Hippocampal formation (tissue), 2 donors: ENCODE measurements around the gene RPL37.
"Not testable (repeated sequence)": the region's sequence is repeated elsewhere in the genome, so short reads cannot be mapped to it uniquely, and the experiment has no call there.

Experiments used
- DNase-seq, 2 donors: peaks; one replicate each; lab custom pipeline; 2025; lab: John Stamatoyannopoulos, UW

The RPL37 gene

GRCh38 chr5:40834849-40835787 is at the start of gene RPL37:
RPL37 (minus strand) TSS chr5:40835222; CDS start chr5:40835185, 37 bp downstream.
- DNase-seq, result peak; percentile 94 to 97

- not testable (repeated sequence) for DNase-seq
These were observed 48.0 kb upstream of the RPL37 start for GRCh38 chr5:40883051-40883450.

DNA sequence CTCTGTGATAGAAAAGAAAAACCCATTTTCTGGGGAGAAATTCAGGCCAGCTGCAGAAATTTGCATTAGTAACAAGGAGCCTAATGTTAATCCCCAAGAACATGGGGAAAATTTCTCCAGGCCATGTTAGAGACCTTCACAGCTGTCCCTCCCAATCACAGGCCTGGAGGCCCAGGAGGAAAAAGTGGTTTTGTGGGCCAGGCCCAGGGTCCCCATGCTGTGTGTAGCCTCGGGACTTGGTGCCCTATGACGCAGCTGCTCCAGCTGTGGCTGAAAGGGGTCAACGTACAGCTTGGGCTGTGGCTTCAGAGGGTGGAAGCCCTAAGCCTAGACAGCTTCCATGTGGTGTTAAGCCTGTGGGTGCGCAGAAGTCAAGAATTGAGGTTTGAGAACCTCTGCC is 47.3 kb upstream of the RPL37 start:
- no peak for DNase-seq

- DNase-seq, result peak in 1 of 2 donors; percentile 68
These were observed 44.3 kb upstream of the RPL37 start for GRCh38 chr5:40879163-40879942.

GRCh38 chr5:40877371-40877988 is 42.5 kb upstream of the RPL37 start:
- DNase-seq, result no peak

DNA sequence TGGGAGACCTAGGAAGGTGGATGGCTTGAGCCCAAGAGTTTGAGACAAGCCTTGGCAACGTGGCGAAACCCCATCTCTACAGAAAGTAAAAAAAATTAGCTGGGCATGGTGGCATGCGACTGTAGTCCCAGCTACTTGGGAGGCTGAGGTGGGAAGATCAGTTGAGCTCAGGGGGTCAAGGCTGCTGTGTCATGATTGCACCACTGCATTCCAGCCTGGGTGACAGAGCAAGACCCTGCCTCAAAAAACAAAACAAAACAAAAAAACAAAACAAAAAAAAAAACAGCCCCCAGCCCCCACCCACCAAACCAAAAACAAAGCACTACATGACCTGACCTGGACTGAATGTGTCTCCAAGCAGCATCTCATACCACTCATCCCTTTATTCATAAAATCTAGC is 40.9 kb upstream of the RPL37 start:
- no peak for DNase-seq

GRCh38 chr5:40873286-40873880 is 38.4 kb upstream of the RPL37 start:
- DNase-seq, result no peak

DNA sequence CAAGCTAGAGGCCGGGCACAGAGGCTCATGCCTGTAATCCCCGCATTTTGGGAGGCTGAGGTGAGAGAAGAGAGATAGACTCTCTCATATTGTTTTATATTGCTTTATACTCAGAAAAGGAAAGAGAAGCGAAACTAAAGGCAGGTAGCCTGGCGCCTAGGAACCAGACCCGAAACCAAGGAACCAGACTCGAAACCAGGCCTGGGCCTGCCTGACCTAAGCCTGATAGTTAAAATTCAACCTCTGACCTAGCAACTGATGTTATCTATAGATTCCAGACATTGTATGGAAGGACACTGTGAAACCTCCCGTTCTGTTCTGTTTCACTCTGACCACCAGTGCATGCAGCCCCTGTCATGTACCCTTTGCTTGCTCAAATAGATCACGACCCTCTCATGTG is 37.2 kb upstream of the RPL37 start:
- DNase-seq, result not testable (repeated sequence)

DNA sequence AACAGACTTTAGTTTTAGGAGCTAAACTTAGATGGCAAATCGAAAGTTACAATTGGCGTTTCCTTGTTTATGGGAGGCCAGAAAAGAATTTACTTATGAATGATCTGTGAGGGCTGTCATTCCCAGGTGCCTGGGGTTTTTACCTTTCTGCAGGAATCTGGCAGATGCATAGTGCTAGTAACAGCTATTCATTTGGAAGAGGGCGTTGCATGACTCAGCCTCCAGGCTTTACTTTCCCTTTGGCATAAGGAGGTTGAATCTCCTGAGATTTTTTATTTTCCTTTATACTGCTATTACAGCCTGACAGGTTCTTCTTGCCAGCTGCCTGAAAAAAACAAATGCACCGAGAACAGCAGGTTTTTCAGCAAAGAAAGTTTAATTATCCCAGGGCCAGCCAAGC is 36.2 kb upstream of the RPL37 start:
- no peak for DNase-seq

DNA sequence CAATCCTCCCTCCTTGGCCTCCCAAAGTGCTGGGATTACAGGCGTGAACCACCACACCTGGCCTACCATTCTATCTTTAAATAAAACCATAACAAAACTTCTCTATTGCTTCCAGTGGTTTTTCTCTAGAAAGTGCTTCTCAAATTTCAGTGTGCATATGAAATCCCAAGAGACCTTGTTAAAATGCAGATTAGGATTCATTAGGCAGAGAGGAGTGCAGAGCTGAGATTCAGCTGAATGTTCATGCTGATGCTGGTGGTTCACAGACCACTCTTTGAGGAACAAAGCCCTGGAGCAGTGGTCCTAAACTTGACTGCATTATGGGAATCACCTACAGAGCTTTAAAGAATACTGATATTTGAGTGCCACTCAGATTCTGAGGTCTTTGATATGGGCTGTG is 34.4 kb upstream of the RPL37 start:
- no peak for DNase-seq

GRCh38 chr5:40866844-40867243 is 31.8 kb upstream of the RPL37 start:
- no peak for DNase-seq

DNA sequence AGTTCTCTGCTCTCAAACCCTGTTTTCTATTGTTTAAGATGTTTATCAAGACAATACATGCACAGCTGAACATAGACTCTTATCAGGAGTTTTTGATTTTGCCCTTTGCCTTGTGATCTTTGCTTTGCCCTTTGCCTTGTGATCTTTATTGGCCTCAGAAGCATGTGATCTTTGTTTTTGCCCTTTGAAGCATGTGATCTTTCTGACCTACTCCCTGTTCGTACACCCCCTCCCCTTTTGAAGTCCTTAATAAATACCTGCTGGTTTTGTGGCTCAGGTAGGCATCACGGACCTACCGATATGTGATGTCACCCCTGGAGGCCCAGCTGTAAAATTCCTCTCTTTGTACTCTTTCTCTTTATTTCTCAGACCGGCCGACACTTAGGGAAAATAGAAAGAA is 30.0 kb upstream of the RPL37 start:
- DNase-seq, result not testable (repeated sequence)

GRCh38 chr5:40860711-40861110 is 25.7 kb upstream of the RPL37 start:
- DNase-seq, result no peak

DNA sequence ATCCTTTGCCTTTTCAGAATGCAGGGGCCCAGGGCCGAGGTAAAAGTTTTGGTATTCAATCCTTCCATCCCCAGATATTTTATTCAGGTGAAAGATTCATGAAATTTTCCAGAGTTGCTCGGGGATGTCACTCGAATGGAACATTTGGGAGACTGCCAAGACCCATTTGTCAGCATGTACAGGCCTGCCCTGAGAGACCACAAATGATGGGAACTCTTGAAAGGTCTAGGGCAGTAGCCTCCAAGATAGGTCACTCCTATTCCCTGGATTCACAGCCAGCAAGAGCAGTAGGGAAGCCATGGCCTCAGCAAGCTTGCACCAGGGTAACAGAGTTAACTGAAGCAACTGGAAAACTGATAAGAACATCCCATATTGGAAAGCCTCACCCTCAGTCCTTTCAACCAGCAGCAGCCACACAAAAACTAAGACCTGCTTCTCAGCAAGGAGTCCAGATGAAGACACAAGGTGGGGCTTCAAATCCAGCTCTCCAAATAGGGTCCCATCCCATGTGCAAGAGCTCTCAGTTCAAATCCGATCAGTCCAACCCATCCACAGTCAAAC is 18.7 kb upstream of the RPL37 start:
- DNase-seq, result no peak

- DNase-seq, result no peak
These were observed 12.5 kb upstream of the RPL37 start for GRCh38 chr5:40847525-40847924.

GRCh38 chr5:40846371-40846770 is 11.3 kb upstream of the RPL37 start:
- no peak for DNase-seq

DNA sequence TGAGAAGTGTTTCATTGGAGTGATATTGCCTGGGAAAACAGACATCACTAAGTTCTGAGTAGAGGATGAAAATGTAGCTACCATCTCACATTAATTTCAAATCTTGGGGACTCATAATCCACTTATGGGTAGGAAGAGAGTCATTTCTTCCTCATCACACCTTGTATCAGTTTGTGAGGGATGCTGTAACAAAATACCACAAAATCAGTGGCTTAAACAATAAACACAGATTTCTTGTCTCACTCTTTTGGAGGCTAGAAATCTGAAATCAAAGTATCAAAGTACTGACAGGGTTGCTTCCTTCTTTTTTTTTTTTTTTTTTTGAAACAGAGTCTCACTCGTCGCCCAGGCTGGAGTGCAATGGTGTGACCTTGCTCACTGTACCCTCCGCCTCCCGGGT is 9.5 kb upstream of the RPL37 start:
- no peak for DNase-seq

GRCh38 chr5:40842351-40842750 is 7.3 kb upstream of the RPL37 start:
- no peak for DNase-seq

- no peak for DNase-seq
These were observed 6.2 kb upstream of the RPL37 start, which contains the start of gene CARD6 for GRCh38 chr5:40841068-40841805. CARD6 (plus strand) TSS chr5:40841367; CDS start chr5:40841383, 16 bp downstream.

DNA sequence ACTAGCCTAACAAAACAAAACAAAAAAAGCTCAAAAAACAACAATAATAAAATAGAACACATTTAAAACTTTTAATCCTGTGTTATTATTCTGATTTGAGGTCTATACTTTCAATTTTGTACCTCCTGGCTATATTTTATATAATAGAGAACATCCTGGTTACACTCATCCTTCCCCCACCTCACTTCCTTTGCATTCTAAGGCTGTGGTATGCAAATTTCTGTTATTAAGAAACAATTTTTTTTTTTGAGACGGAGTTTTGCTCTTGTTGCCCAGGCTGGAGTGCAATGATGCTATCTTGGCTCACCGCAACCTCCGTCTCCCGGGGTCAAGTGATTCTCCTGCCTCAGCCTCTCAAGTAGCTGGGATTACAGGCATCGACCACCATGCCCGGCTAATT is 3.1 kb upstream of the RPL37 start:
- no peak for DNase-seq

DNA sequence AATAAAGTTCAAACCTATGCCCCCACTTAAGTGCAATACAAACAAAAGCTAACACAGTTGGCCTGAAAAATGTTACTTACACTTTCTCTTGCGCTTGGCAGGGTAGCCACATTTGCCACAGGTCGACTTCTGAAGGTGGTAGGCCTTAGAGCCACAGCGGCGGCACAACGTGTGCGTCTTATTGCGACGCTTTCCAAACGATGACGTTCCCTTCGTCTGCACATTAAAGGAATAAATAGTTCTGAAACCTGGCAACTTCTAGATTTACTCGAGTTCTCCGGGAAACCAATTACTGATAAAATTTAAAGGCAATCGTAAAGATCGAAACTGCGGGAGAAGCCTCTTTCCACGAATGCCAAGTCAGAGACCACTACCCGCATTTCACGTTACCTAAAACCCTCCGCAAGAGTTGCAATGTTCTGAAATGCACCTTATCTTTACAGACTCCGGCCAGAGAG is 602 bp downstream of the RPL37 start:
- DNase-seq, result no peak
